HG03045 (cell line): ENCODE measurements around the gene NFAM1.

Source experiments
- ATAC-seq: cut with Tn5 transposase; IDR thresholded peaks from one replicate; pipeline ENCODE4 v1.9.1; 2021; ENCODE audit warnings: mild to moderate bottlenecking, moderate library complexity; ENCODE audit not compliant: unreplicated experiment

The NFAM1 gene

DNA sequence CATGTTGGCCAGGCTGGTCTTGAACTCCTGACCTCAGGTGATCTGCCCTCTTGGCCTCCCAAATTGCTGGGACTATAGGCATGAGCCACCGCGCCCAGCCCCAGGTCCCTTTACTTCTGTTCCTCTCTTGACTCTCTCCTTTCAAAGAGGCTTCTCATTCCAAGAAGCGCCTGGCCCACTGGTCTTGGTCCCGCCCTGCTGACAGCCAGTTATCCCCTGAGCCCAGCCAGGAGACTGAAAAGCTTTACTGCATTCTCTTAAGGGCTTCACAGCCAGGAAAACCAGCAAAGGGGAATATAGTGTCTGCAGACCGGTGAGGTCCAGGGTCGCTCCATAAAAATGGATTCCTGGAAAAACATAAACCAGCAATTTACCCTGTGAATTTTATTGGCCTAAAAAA lies 68.3 kb downstream of the NFAM1 start:
- ATAC-seq = no peak

DNA sequence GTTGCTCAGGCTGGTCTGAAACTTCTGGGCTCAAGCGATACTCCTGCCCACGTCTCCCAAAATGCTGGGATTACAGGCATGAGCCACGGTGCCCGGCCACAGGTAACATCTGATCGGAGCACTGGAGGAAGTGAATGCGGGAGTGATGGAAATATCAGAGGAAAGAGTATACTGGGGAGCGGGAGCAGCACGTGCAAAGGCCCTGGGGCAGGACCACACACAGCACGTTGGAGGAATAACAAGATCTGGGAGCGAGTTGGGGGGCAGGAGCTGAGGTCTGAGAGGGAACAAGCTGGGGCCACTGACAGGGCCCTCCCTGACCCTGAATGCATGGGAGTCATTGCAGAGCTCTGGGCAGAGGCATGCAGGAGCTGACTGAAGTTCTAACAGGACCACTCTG lies 70.7 kb downstream of the NFAM1 start:
- no peak for ATAC-seq

DNA sequence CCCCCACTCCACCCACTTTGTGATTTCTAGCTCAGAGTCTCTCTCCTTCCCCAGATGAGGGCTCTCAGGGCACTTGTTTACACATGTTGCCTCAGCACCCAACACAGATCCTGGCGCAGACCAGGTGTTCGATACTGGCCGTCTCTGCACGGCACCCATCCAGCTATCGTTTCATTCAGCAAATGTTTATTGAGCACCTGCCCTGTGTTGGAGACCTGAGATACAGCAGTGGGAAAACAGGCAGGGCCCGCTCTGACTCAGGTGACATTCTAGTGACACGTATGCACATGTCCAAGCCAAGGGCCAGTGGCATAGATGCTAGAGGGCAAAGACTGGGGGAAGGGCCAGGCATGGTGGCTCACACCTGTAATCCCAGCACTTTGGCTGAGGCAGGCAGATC lies 71.9 kb downstream of the NFAM1 start:
- no peak for ATAC-seq

DNA sequence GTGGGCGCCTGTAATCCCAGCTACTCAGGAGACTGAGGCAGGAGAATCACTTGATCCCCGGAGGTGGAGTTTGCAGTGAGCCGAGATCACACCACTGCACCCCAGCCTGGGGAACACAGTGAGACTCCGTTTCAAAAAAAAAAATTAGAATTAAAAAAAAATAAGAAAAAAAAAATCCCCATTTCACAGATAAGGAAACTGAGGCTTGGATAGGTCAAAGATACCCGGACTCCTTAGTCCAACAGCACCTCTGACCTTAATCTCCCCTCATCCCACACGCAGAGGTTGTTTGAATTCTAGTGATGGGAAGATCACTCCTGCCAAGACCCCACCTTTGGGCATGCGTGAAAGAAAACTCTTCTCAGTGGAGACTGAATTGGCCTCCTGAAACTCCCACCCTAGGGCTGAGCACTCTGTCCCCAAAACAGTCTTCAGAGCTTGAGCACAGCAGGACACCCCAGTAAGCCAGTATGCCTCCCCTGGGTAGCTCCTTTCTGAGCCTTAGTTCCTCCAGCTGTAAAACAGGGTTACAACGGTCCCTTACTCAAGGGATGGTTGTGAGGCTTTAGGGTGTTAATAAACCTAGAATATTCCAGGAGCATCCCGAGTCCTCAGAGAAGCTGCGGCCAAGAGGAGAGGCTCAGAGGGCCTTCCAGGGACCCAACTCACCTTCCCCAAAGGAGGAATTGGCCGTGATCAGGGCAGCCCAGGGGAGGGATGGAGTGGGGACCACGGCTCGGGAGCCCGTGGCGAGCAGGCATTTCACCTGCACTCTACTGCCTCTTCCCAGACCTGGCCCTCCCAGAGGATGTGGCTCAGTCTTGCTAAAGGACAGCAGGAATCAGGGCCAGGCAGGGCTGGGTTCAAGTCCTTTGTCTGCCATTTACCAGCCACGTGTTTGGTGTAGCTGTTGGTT lies 73.3 kb downstream of the NFAM1 start:
- ATAC-seq = no peak

DNA sequence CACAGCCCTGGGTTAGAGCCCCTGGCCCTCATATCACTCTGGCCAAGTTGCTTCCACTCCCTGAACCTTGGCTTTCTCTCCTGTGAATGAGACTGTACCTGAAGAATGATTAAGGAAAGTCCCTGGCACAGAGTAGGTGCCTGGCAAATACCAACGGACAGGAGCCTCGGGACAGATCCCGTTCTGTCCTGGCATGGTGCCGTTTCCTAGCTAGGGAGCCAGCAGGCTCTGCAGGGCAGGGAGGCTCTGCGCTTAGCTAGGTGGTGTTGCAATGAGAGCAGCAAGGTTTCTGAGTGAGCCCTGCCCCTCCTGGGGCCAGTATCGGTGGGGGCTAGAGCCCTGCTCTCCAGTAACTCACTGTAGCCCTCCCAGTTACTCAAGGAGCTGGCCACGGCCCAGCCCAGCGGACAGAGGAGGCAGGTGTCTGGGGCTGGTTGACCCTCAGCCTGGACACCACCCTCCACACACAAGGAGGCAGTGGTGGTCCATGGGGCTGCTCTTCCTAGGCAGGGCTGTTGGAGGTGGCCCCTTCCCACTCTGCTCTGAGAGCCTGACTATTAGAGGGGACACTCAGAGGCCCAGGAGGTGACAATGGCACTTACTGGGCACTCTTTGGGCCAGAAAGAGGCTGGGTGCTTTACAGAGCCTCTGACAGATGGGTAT lies 74.4 kb downstream of the NFAM1 start:
- no peak for ATAC-seq

DNA sequence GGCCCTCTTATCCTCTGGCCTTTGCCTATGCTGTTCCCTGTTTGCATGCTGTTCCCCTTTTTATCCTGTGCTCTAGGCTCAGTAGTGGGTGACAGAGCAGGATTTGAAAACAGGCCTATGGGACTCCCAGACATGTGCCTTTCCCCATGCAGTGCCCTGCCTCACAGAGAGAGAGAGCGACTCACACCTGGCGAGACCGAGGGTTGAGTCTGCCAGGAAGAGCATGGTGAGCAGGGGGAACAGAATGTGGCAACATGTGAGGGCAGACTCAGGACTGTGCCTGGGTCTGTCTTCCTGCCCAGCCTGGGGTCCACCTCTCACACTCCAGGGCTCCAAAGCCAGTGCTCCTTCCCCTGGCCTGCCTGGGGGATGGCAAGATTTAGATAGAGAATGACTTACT lies 75.0 kb downstream of the NFAM1 start:
- ATAC-seq = no peak

DNA sequence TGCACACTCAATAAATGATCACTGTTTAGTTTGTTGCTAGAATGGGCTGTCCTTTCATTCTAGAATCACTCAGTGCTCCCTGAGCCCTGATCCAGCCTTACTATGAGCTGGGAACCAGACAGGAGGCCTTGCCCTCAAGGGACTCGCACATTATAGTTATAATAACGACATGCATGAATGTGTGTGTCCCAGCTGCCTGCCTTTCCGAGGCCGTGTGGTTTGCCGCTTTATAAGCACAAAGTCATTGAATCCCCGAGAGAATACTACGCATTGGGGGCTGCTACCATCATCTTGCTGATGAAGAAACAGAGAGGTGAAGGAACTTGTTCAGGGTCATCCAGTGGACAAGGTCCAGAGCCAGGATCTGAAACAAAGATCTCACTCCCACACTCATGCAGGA lies 75.7 kb downstream of the NFAM1 start:
- no peak for ATAC-seq

DNA sequence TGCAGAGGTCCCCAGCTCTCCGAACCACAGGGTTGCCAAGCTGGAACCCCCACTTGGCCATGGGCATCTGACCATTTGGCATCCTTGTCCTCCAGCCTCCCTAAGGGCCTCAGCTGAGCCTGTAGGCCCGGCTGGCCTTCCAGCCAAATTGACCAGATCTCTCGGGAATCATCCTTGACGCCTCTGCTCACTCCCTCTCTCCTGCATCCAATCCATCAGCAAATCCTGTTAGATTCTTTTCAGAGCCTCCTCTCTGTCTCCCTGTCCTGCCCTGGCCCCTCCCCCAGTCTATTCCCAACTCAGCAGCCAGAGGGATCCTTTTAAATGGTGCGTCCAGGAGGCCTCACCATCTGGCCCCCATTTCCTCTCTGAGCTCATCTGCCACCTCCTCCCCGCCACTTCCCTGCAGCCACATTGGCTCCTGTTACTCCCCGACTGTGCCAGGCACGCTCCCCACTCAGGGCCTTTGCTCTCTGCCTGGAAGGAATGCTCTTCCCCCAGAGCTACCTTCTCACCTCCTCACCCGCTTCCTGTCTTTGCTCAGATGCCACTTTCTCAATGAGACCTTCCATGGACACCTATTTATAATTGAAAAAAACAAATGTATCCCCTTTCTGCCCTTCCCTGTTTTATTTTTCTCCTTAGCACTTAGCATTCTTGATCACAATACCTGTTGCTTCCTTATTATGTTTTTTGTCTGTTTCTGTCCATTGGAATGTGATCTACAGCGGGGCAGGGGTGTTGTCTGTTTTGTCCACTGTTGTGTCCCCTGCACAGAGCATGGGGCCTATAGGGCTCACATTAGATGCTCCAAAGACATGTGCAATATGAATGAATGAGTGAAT lies 78.1 kb downstream of the NFAM1 start:
- ATAC-seq = no peak

DNA sequence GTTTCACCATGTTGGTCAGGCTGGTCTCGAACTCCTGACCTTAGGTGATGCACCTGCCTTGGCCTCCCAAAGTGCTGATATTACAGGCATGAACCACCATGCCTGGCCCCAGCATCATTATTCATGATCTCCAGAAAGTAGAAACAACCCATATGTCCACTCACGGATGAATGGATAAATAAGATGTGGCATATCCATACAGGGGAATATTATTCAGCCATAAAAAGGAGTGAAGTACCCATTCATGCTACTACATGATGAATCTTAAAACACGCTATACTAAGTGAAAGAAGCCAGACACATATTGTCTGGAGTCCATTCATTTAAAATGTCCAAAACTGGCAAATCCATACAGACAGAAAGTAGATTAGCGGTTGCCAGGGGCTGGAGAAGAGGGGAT lies 81.8 kb downstream of the NFAM1 start:
- no peak for ATAC-seq

DNA sequence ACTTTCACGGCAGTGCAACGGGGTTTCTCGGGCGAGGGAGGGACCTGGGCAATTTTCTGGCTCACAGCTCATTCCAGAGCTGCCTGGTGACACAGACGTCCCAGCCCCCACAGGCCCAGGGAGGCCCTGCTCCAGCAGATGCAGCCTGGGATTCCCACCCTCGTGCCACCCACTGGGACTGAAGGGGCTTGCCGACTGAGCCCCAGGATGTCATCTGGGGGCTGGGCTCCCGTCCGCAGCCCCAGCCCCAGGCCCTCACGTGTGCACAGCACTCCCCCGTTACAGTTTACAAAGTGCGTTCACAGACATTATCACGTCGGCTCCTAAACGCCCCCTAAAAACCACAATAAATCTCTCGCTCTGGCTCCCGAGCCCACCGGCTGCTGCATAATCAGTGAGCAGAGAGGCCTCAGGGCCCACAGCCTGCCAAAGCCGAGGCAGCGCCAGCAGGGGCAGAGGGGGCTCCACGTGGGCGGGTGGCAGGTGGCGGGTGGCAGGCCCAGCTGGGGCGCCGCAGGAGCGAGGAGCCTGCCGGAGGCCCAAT lies 84.8 kb downstream of the NFAM1 start:
- ATAC-seq = no peak

DNA sequence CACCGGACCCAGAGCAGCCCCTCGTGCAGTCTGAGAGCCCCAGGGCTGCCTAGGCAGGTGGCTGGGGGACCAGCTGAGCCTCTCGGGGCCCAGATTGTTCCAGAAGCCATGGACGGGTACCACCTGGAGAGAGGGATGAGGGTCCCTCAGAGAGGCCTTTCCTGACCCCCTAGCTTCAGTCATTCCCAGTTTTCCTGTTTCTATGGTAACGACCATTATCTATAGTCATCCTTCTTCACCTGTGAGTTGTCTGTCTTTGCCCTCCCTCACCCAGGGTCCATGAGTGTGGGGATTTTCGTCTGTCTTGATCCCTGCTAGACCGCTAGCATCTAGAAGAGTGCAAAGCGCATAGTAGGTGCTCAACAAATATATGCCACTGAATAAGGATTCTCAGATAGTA lies 85.5 kb downstream of the NFAM1 start:
- ATAC-seq = no peak

DNA sequence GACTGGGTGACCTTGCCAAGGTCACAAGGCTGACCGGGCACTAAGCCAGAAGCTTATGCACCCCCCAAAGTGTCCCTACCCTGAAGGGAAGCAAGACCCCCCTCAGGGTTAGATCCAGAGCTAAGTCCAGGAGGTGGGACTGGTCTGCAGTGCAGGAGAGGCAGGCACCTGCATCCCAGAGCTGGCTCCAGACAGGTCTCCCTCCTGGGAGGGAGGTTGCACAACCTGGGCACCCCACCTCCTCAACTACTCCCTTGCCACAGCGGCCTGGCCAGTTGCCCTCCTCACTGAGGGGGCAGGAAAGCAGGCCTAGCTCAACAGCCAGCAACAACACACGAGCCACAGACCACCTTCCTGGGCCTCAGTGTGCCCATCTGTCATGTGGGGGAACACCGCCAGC lies 86.7 kb downstream of the NFAM1 start:
- no peak for ATAC-seq

DNA sequence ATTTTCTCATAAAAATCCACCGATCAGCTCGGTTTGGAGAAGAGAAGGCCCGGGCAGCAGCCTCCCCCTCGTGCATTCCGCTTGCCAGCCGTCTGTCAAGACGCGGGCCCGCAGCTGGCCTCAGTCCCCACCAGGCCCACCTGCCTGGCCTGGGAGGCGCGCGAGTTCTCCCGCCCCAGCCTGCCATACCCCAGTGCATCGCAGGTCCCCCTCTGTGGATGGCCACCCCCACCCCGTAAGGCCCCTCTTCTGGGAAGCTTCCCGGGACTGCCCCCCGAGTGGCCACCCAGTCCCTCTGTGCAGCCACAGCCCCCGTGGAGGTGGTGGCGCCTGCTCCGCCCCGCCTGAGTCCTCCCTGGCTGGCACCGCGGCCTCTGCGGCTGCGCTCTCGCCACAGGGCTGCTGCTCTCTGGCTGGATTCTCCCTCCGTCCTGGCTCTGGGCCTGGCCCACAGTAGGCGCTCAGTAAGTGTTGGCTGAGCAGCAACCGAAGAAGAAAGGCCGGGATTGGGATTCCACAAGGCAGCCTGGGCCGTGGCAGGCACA lies 87.8 kb downstream of the NFAM1 start:
- no peak for ATAC-seq

DNA sequence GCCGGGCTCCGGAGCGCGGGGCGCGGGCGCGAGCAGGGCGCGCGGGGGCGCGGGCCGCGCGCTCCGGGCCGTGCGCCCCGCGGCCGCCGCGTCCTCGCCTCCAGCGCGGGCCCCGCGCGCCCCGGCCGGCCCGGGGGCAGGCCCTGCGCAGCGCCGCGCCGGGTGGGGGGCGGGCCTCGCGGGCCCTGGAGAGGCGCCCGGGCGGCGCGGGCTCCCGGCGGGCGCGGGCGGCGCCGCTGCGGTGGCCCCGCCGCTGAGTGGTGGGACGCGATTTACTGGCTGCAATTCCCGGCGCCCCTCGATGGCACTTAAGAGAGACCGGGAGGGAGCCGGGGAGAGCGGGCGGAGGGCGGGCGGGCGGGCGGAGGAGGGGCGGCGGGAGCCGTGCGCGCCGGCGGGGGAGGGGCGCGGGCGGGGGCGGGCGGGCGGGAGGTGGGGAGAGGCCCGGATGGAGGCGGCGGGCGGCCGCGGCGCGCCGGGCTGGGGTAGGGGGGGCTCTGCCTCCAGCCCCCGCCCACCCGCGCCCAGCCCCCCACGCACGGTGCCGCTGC lies 88.6 kb downstream of the NFAM1 start:
- ATAC-seq = no peak

DNA sequence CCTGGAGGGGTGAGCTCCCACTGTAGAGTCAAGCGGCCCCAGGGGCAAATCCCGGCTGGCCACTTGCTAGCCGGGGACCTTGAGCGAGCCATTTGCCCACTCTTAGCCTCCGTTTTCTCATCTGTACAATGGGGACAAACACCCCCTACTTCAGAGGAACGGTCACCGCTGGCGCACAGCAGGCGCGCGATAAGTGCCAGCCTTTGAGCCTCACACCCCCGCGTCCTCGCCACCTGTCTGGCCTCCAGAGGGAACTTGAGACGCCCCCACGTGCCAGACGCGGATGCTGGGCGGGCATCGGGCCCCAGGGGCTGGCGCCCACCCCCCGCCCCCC lies 89.1 kb downstream of the NFAM1 start:
- no peak for ATAC-seq

DNA sequence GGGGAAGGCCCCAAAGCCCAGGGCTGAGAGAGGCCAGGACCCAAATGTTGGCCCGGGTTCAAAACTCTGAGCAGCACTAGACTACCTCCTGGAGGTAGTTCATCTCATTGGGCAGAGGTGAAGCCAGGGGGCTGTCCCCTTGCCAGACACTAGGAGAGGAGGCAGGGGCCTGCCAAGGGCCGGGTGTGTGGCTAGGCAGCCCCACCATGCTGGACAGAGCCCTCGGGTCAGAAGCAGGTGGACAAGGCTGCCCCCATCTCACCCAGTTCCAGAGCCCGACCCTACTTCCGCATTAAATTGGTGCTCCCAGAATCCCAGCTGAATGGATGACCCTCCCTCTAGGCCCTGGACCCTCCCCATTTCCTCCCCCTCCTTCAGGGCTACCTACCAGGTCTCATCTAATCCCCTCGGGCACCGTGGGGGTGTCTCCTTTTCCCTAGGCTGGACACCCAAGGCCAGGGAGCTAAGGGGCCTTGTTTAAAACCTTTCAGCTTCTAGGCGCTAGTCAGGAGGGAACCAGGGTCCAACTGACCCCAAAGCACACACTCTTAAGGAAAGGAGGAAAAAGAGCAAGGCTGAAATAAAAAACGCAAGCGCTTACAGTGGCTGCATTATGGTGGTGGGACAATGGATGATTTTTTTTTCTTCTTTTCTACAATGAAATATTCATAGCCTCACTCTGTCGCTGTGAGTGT lies 89.6 kb downstream of the NFAM1 start:
- ATAC-seq = no peak

DNA sequence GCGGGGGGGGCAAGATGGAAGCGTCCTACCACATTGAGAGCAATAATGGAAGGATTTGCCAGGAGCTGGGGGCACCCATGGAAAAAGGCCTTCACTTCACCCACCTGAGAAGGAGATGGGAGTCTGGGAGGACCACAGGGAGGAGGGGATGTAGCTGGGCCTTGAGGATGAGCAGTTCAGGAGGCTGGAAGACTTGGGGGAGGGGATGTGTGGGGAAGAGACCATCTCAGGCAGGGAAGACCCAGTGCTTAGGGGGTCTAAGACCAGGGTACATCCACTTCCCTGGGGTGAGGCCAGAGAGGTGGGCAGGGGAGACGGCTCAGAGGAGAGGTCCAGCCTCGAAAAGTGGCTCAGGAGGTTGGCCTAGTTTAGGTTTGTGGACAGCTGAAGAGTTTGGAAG lies 90.4 kb downstream of the NFAM1 start:
- no peak for ATAC-seq

DNA sequence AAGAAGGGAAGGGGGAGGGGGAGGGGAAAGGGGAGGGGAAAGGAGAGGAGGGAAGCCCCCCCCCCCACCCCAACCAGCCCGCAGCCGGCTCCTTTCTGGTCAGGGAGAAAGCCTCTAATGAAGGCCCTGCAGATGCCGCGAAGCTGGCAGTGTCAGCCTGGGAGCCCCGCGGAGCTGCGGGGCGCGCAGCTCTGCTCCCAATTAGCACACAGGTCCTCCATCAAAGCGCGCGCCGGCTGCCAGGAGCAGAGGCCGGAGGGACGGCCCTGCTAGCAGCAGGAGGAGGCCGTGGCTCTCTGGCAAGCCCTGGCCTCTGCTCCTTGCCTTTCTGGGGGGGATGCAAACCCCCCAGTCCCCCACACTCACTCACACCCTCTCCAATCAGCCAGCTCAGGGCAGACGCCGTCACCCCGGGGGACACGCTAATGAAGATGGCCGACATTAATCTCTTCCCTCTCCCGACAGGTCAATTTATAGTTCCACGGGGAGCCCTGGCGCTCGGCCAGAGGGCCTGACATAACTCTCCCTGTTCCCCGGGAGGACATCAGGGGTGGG lies 91.3 kb downstream of the NFAM1 start:
- no peak for ATAC-seq

DNA sequence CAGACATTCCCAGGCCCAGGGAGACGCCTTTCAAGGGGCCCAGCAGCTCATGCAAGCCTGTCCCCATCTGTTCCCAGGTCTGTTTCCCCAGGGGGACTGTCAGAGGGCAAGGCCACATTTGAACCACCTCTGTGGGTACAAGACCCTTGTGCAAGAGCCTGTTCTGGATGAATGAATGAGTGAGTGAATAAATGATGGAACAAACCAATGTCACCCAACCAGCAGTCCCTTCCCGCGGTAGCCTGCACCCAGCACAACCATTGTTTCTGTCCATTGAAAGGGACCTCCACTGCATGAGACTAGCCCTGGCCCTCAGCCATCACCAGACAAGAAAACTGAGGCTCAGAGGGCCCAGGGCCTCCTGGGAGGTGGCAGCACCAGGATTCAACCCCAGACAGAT lies 92.1 kb downstream of the NFAM1 start:
- ATAC-seq = no peak

DNA sequence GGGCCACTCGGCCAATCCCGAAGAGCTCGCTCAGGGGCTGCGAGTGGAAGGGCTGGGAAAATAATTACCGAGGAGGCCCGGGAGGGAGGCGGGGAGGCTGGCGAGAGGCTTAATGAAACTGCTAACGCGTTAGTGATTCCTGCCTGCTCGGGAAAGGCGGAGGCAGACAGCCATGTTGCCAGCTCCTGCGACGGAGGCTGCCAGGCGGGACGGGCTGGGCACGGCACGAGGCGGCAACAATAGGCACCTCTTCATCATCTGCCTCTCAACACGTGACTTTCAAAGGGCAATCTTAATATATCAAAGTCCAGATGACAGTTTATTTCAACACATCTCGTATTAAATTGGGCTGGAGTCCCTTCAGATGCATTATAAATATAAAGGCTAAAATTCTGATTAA lies 93.7 kb downstream of the NFAM1 start:
- ATAC-seq = no peak
